SK-N-SH (cell line): Measurements from ENCODE around the gene PI4K2B. TPM values are rescaled to one million over a fixed set of nuclear protein-coding genes. Genes with fewer than 3 reads are reported as not detected.
A peak's percentile ranks its signal among the peaks of the same experiment; 100 is the strongest.

Experiments used
- CTCF ChIA-PET: fragments of 300-600, 350-600 bp; formaldehyde crosslinking; extraction: SDS; loops from one replicate; lab custom pipeline; 2021; lab: Yijun Ruan, JAX
- POLR2A ChIA-PET: fragments of 350-600 bp; sonication (Branson Sonifier 250); formaldehyde crosslinking; extraction: SDS; loops from one replicate; lab custom pipeline; 2020; ENCODE audit warnings: antibody characterized with exemption, inconsistent platforms; lab: Yijun Ruan, JAX
- DNase-seq: peaks from one replicate; pipeline ENCODE4 v3.0.0; 2012
- H2AFZ ChIP-seq: fragments of 200-600 bp; sonication (generic); 2 replicates; pipeline ENCODE4 v1.8.1; 2016; ENCODE audit warnings: antibody characterized with exemption, mild to moderate bottlenecking, low read depth
- H3F3A ChIP-seq: fragments of 200-600 bp; sonication (generic); replicated peaks from 2 replicates; pipeline ENCODE3; 2016; ENCODE audit warnings: antibody characterized with exemption, mild to moderate bottlenecking; ENCODE audit not compliant: insufficient read depth
- H3K27ac ChIP-seq, 2 experiments: fragments of 200-500 bp in 1 of 2; fragments of 200-600 bp in 1 of 2; sonication (Bioruptor generic) in 1 of 2; sonication (generic), shearing (Covaris generic) in 1 of 2; 2 replicates each; pipeline versions ENCODE4 v1.5.1 to v1.6.1; 2014 to 2016; ENCODE audit warnings: low read depth in 2 of 2, inconsistent platforms in 1 of 2, low read length in 1 of 2, mild to moderate bottlenecking in 1 of 2, mixed read lengths in 1 of 2
- H3K27me3 ChIP-seq: fragments of 200-600 bp; sonication (generic), shearing (Covaris generic); 2 replicates; pipeline ENCODE4 v1.6.1; 2016; ENCODE audit warnings: mixed run types; ENCODE audit not compliant: insufficient read depth
- H3K36me3 ChIP-seq, 2 experiments: fragments of 200-500 bp in 1 of 2; fragments of 200-600 bp in 1 of 2; sonication (Bioruptor generic) in 1 of 2; sonication (generic) in 1 of 2; replicated peaks in 1 of 2; 2 replicates each; pipeline versions ENCODE3 to v1.5.1; 2014 to 2016; ENCODE audit warnings: low read length in 1 of 2, mild to moderate bottlenecking in 1 of 2; ENCODE audit not compliant: insufficient read depth in 2 of 2, control insufficient read depth in 1 of 2
- H3K4me1 ChIP-seq, 2 experiments: fragments of 200-500 bp in 1 of 2; fragments of 200-600 bp in 1 of 2; sonication (Bioruptor generic) in 1 of 2; sonication (generic), shearing (Covaris generic) in 1 of 2; 2 replicates each; pipeline versions ENCODE4 v1.5.1 to v1.6.1; 2014 to 2016; ENCODE audit warnings: low read depth in 1 of 2, low read length in 1 of 2, mixed run types in 1 of 2; ENCODE audit not compliant: insufficient read depth in 2 of 2, control insufficient read depth in 1 of 2
- H3K4me2 ChIP-seq: fragments of 200-600 bp; sonication (generic), shearing (Covaris generic); 2 replicates; pipeline ENCODE4 v1.6.1; 2017; ENCODE audit warnings: mixed run types
- H3K4me3 ChIP-seq, 2 experiments: fragments of 200-500 bp in 1 of 2; fragments of 200-600 bp in 1 of 2; sonication (Bioruptor generic) in 1 of 2; sonication (generic), shearing (Covaris generic) in 1 of 2; 2 replicates each; pipeline versions ENCODE4 v1.5.1 to v1.8.1; 2014 to 2016; ENCODE audit warnings: low read depth in 2 of 2, inconsistent platforms in 1 of 2, low read length in 1 of 2, mild to moderate bottlenecking in 1 of 2, mixed read lengths in 1 of 2, moderate library complexity in 1 of 2
- H3K79me2 ChIP-seq: fragments of 200-600 bp; sonication (generic); 2 replicates; pipeline ENCODE4 v1.8.1; 2017; ENCODE audit warnings: mild to moderate bottlenecking; ENCODE audit not compliant: insufficient read depth
- H3K9ac ChIP-seq: fragments of 200-600 bp; sonication (generic); 2 replicates; pipeline ENCODE4 v1.6.1; 2017; ENCODE audit warnings: mixed run types
- H3K9me2 ChIP-seq: fragments of 200-600 bp; sonication (generic); 2 replicates; pipeline ENCODE4 v1.6.1; 2017; ENCODE audit warnings: mixed run types
- H3K9me3 ChIP-seq: fragments of 200-600 bp; sonication (generic); 2 replicates; pipeline ENCODE4 v1.6.1; 2017; ENCODE audit warnings: mixed run types, mild to moderate bottlenecking, moderate library complexity
- H4K20me1 ChIP-seq: fragments of 200-600 bp; sonication (generic); 2 replicates; pipeline ENCODE4 v1.6.1; 2017; ENCODE audit warnings: mild to moderate bottlenecking, mixed run types; ENCODE audit not compliant: insufficient read depth
- ELF1 ChIP-seq: IDR thresholded peaks from 2 replicates; pipeline ENCODE4 v1.4.0; 2012
- GATA2 ChIP-seq: sonication (generic); formaldehyde crosslinking; IDR thresholded peaks from 2 replicates; pipeline ENCODE4 v1.5.0; 2020; ENCODE audit warnings: mild to moderate bottlenecking, missing genetic modification reagents
- IRF3 ChIP-seq: fragments of 150-350 bp; IDR thresholded peaks from 2 replicates; pipeline ENCODE4 v1.6.1; 2016; ENCODE audit warnings: mild to moderate bottlenecking, low read depth, low read length
- MAX ChIP-seq: IDR thresholded peaks from 2 replicates; pipeline ENCODE4 v1.4.0; 2012; ENCODE audit warnings: low read depth
- MXI1 ChIP-seq: IDR thresholded peaks from 2 replicates; pipeline ENCODE4 v1.6.1; 2012; ENCODE audit warnings: mild to moderate bottlenecking, low read depth, low read length, improper control_type of control experiment
- NRF1 ChIP-seq: IDR thresholded peaks from 2 replicates; pipeline ENCODE4 v1.6.1; 2012; ENCODE audit warnings: low read depth, mild to moderate bottlenecking, low read length
- REST ChIP-seq: IDR thresholded peaks from 2 replicates; pipeline ENCODE4 v1.6.1; 2012; ENCODE audit warnings: mild to moderate bottlenecking, low read depth, low read length, moderate library complexity
- RXRA ChIP-seq: IDR thresholded peaks from 2 replicates; pipeline ENCODE4 v1.4.0; 2012; ENCODE audit warnings: low read depth, mild to moderate bottlenecking, borderline replicate concordance
- SIN3A ChIP-seq: IDR thresholded peaks from 2 replicates; pipeline ENCODE4 v1.6.1; 2012; ENCODE audit warnings: low read depth, mild to moderate bottlenecking, low read length, moderate library complexity, borderline replicate concordance
- SMC3 ChIP-seq: IDR thresholded peaks from 2 replicates; pipeline ENCODE4 v1.6.1; 2012; ENCODE audit warnings: low read depth, low read length, improper control_type of control experiment
- TAF1 ChIP-seq: IDR thresholded peaks from 2 replicates; pipeline ENCODE4 v1.6.1; 2012; ENCODE audit warnings: low read depth, mild to moderate bottlenecking, low read length, moderate library complexity, borderline replicate concordance
- TEAD4 ChIP-seq: IDR thresholded peaks from 2 replicates; pipeline ENCODE4 v1.4.0; 2012; ENCODE audit warnings: mild to moderate bottlenecking, borderline replicate concordance; ENCODE audit not compliant: insufficient read depth
- USF1 ChIP-seq: IDR thresholded peaks from 2 replicates; pipeline ENCODE4 v1.4.0; 2012; ENCODE audit warnings: low read depth, borderline replicate concordance
- USF2 ChIP-seq: fragments of 150-350 bp; IDR thresholded peaks from 2 replicates; pipeline ENCODE4 v1.6.1; 2017; ENCODE audit warnings: antibody characterized with exemption, low read length, low read depth, borderline replicate concordance
- WGBS: methylation state at CpG from one replicate; pipeline ENCODE4 v1.1.6; 2017; ENCODE audit warnings: low lambda C conversion rate; 5-methylcytosine and 5-hydroxymethylcytosine counted together
- polyA plus RNA-seq, 3 experiments: library from polyadenylated mRNA; depleted of rRNA; stranded (reverse); fragments of >200 nt; gene quantifications; 2 replicates each; pipeline ENCODE4 v1.2.3, GENCODE V29; 2012

Gene PI4K2B
- polyA plus RNA-seq, 1 of the 3 experiments (the other 2 are of a cell fraction) = 3.1 TPM

- no peak overlapping the region for H3K9ac ChIP-seq
- WGBS = 79% methylated on average over 9 of the region's 9 CpGs
- CTCF ChIA-PET = interaction anchor here (0.7 to 1.4 kb wide), 2 partner anchors 9 to 105 kb away, joined by 3 to 4 read pairs; no protein-coding TSS in a partner anchor
- H3F3A ChIP-seq = no peaks in the 10 kb centered on the region
- POLR2A ChIA-PET = no interaction called here
- peak overlapping the region; percentile 51; the same call in 1 of the 2 replicates for H3K4me2 ChIP-seq
- DNase-seq = no peak
- no peaks in the 10 kb centered on the region for H3K4me1 ChIP-seq
- H3K4me3 ChIP-seq = no peak overlapping the region
- H3K36me3 ChIP-seq = peaks cover 3 to 12% of the 10 kb centered on the region in 2 experiments
- H3K79me2 ChIP-seq = peaks cover 19% of the 10 kb centered on the region
- H3K9me3 ChIP-seq = no peaks in the 10 kb centered on the region
- H3K9me2 ChIP-seq = no peaks in the 10 kb centered on the region
- no peaks in the 10 kb centered on the region for H3K27me3 ChIP-seq
- TF ChIP-seq MXI1 (no peak), NRF1 (no peak), TAF1 (no peak), GATA2 (CRISPR knock-in tag) (no peak), USF1 (no peak), RXRA (no peak), IRF3 (no peak), MAX (no peak), REST (no peak), USF2 (no peak), SMC3 (no peak), SIN3A (no peak), TEAD4 (no peak), ELF1 (no peak)
- H2AFZ ChIP-seq = no peak overlapping the region
- H3K27ac ChIP-seq = no peak overlapping the region
- H4K20me1 ChIP-seq = no peaks in the 10 kb centered on the region
Measured at GRCh38 chr4:25252230-25253070, 18.6 kb downstream of the PI4K2B start.
